Transverse colon (tissue), 4 donors: ENCODE measurements around the gene CDKN1C. TPM values are rescaled to one million over a fixed set of nuclear protein-coding genes. Genes with fewer than 3 reads are reported as not detected.

Source experiments
- DNase-seq: peaks from one replicate; pipeline ENCODE4 v3.0.0-alpha.2; 2019
- H3K27ac ChIP-seq, 4 donors: fragments of 200-600 bp; sonication (generic); 2 replicates each; pipeline ENCODE4 v1.5.1; 2016 to 2018; ENCODE audit warnings: inconsistent platforms in 4 of 4
- H3K27me3 ChIP-seq: fragments of 200-600 bp; sonication (generic); 2 replicates; pipeline ENCODE4 v1.5.1; 2017; ENCODE audit warnings: inconsistent platforms
- H3K36me3 ChIP-seq, 4 donors: fragments of 200-600 bp; sonication (generic); 2 replicates each; pipeline ENCODE4 v1.5.1; 2017 to 2019; ENCODE audit warnings: inconsistent platforms in 4 of 4
- H3K4me1 ChIP-seq, 4 donors: fragments of 200-600 bp; sonication (generic); 2 replicates each; pipeline ENCODE4 v1.5.1; 2017 to 2020; ENCODE audit warnings: inconsistent platforms in 4 of 4
- H3K4me3 ChIP-seq, 4 donors: fragments of 200-600 bp; sonication (generic); 1 replicate in 1 of 4; 2 replicates in 3 of 4; pipeline versions ENCODE4 v1.5.1 to v1.6.1; 2017 to 2019; ENCODE audit warnings: inconsistent platforms in 4 of 4
- H3K9me3 ChIP-seq, 2 donors: fragments of 200-600 bp; sonication (generic); 2 replicates each; pipeline ENCODE4 v1.5.1; 2017 to 2019; ENCODE audit warnings: inconsistent platforms in 2 of 2
- CTCF ChIP-seq, 5 experiments: fragments of 200-600 bp in 3 of 5; fragments of 450-650 bp in 2 of 5; sonication (generic) in 3 of 5; IDR thresholded peaks; 1 replicate in 2 of 5; 2 replicates in 3 of 5; pipeline ENCODE4 v1.5.1; 2016 to 2017; ENCODE audit warnings: antibody characterized with exemption in 5 of 5, inconsistent platforms in 3 of 5, mild to moderate bottlenecking in 2 of 5, moderate library complexity in 1 of 5
- EP300 ChIP-seq: sonication (generic); formaldehyde crosslinking; IDR thresholded peaks from one replicate; pipeline ENCODE4 v1.6.1; 2017; ENCODE audit warnings: antibody characterized with exemption, low read depth
- POLR2A ChIP-seq: fragments of 450-650 bp; IDR thresholded peaks from one replicate; pipeline ENCODE4 v1.6.1; 2016; ENCODE audit warnings: antibody characterized with exemption, mild to moderate bottlenecking, moderate library complexity
- POLR2AphosphoS5 ChIP-seq, 3 donors: sonication (generic); formaldehyde crosslinking; IDR thresholded peaks; one replicate each; pipeline ENCODE4 v1.6.1; 2016; ENCODE audit warnings: antibody characterized with exemption in 3 of 3
- whole genome bisulfite sequencing, 2 donors: methylation state at CpG; one replicate each; pipeline ENCODE4 v1.1.5; 2018; ENCODE audit warnings: low coverage in 1 of 2; 5-methylcytosine and 5-hydroxymethylcytosine counted together
- in situ Hi-C, 4 donors: fragments of 200-750 bp; cut with MboI; loops; one replicate each; pipeline versions ENCODE4 v1.15.0 to v1.15.1; 2017; ENCODE audit warnings: low sequenced_read_pairs in 3 of 4, low pct_ligation_motif_present in 1 of 4, low pct_unique_long_range_greater_than_20kb in 1 of 4
- intact Hi-C: fragments of 100-400 bp; cut with DNase I; formaldehyde crosslinking; loops from one replicate; pipeline ENCODE4 v1.15.1; 2023; ENCODE audit warnings: low total_unique reads
- total RNA-seq, 4 donors: library from RNA; depleted of rRNA; stranded (reverse); fragments of >200 nt; gene quantifications; one replicate each; pipeline ENCODE4 v1.1.0, GENCODE V29; 2016

The CDKN1C gene
- total RNA-seq, 4 donors from 2014 or later = 12.4 to 40.0 (median 27.7) TPM

DNA sequence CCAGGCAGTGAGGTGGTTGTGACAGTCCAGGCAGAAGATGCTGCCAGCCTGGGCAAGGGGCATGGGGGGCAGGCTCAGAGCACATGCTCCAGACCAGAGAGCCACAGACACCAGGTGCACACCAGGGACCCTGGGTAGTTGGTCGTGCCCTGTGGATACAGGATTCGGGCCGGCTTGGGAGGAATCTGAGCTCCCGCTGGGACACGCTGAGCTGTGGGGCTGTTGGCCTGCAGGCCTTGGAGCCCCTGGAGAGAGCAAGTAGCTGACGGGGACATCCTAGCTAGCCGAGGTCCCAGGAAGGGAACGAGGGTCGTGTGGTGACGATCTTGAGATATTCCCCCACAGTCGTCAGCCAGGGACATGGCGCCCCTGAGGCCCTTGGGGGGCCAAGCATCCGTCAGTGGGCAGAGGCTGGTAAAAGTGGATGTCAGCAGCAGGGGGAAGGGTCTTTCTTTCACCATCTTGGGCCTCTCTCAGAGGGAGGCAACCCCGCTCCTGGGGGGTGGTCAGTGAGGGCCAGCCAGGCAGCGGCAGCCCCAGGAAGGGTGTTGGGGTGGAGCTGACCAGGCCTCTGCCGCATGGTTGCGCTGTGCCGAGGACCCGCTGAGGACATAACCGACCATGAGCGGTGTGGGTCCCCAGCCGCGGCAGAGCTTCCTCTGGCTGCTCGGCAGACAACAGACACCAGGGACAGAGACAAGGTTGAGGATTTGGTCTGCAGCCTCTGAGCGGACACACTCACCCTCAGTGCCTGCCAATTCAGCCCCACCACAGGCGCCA is 44.0 kb downstream of the CDKN1C start:
- Histone ChIP-seq H3K4me1 (peaks cover 0 to 10% (median 5%) of the 10 kb centered on the region in 4 donors), H3K9me3 (no peaks in the 10 kb centered on the region), H3K27ac (no peak overlapping the region), H3K27me3 (no peaks in the 10 kb centered on the region), H3K36me3 (no peaks in the 10 kb centered on the region), H3K4me3 (no peak overlapping the region)
- in situ Hi-C loops (no loop called here), intact Hi-C loops (no loop called here)
- no peak for TF ChIP-seq POLR2A
- TF ChIP-seq CTCF (IDR thresholded peaks at IDR 0.05) = no peak
- TF ChIP-seq POLR2AphosphoS5 (IDR thresholded peaks at IDR 0.05) = no peak
- TF ChIP-seq EP300 = no peak
- 90% methylated on average over 26 of the region's 26 CpGs; no CpG with 5 or more reads in 1 of the 2 donors for WGBS, 2 donors
- no peak for DNase-seq

DNA sequence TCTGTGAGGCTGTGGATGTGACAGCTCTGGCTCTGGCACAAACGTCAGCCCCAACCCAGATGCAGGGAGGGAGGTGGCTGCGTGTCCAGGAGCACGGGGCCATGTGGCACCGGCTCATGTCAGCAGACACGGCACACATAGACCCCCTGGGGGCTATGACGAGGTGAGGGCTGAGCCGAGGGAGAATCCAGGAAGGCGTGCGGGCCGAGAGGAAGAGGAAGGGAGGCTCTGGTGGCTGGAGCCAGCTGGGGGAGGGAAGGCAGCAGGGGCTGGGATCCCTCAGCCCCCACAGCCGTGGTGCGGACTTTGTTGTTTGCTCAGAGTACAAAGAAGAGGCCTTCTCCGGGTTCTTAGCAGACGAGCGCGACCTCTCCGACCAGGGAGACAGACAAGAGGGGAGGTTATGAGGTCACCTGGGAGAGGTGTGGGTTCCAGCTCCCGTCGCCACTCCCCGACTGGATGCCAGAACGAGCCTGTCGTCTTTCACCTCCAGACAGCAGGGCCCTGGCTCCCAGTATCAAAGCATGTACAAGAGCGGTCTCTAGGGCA is 46.1 kb downstream of the CDKN1C start:
- WGBS, 2 donors = 89% methylated on average over 23 of the region's 23 CpGs; no CpG with 5 or more reads in 1 of the 2 donors
- no peak for TF ChIP-seq CTCF (IDR thresholded peaks at IDR 0.05)
- no peak for TF ChIP-seq POLR2AphosphoS5 (IDR thresholded peaks at IDR 0.05)
- TF ChIP-seq POLR2A = no peak
- Histone ChIP-seq H3K4me1 (peaks cover 0 to 13% (median 5%) of the 10 kb centered on the region in 4 donors), H3K36me3 (no peaks in the 10 kb centered on the region), H3K27me3 (no peaks in the 10 kb centered on the region), H3K9me3 (no peaks in the 10 kb centered on the region), H3K4me3 (no peak overlapping the region), H3K27ac (no peak overlapping the region)
- intact Hi-C loops = no loop called here
- in situ Hi-C loops = no loop called here
- no peak for DNase-seq

GRCh38 chr11:2838676-2839294 is 46.8 kb downstream of the CDKN1C start:
- in situ Hi-C loops = no loop called here
- WGBS, 2 donors = 88% methylated on average over 18 of the region's 25 CpGs; no CpG with 5 or more reads in 1 of the 2 donors
- Histone ChIP-seq H3K27me3 (no peaks in the 10 kb centered on the region), H3K36me3 (no peaks in the 10 kb centered on the region), H3K4me1 (peaks cover 0 to 13% (median 5%) of the 10 kb centered on the region in 4 donors), H3K9me3 (no peaks in the 10 kb centered on the region), H3K4me3 (no peak overlapping the region), H3K27ac (no peak overlapping the region)
- no peak for DNase-seq
- no peak for TF ChIP-seq CTCF (IDR thresholded peaks at IDR 0.05)
- no peak for TF ChIP-seq POLR2A
- TF ChIP-seq EP300 = no peak
- TF ChIP-seq POLR2AphosphoS5 (IDR thresholded peaks at IDR 0.05) = no peak
- intact Hi-C loops = no loop called here

DNA sequence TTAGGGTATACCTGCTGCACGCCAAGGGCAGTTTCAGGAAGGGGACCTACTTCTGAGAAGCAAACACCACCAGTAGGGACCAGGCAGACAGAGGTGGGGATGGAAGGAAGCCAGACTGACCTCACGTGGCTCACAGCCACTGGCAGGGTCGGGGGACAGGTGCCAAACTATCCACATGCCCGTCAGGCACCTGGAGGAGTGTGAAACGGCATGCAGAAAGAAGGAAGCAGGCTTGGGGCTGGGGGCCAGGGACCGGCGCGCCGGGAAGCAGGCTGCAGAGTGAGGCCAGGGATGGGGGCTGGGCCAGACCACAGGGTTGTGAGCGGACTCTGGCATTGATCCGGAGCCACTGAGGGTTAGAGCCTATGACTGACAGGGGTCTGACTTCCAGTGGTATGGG is 47.5 kb downstream of the CDKN1C start:
- intact Hi-C loops = no loop called here
- 71 to 83% methylated on average over 1 to 11 of the region's 11 CpGs for WGBS, 2 donors
- Histone ChIP-seq H3K27ac (no peak overlapping the region), H3K4me3 (no peak overlapping the region), H3K36me3 (no peaks in the 10 kb centered on the region), H3K4me1 (peaks cover 0 to 13% (median 5%) of the 10 kb centered on the region in 4 donors), H3K9me3 (no peaks in the 10 kb centered on the region), H3K27me3 (no peaks in the 10 kb centered on the region)
- in situ Hi-C loops = no loop called here
- DNase-seq = no peak
- no peak for TF ChIP-seq CTCF (IDR thresholded peaks at IDR 0.05)
- no peak for TF ChIP-seq POLR2A
- no peak for TF ChIP-seq POLR2AphosphoS5 (IDR thresholded peaks at IDR 0.05)
- TF ChIP-seq EP300 = no peak
